ENCODE results near the gene KCNG2.

Gene KCNG2

GRCh38 chr18:79944746-79945117 lies 147.0 kb downstream of the KCNG2 start:
- Histone ChIP-seq H3K36me3 (ENCODE audit: control insufficient read depth, insufficient read depth, low read length) (no peaks in the 10 kb centered on the region), H3K56ac (ENCODE audit: low read length) (no peak overlapping the region), H2BK15ac (replicated peaks; ENCODE audit: low read depth) (no peak overlapping the region), H4K8ac (ENCODE audit: low read depth, low read length) (no peak overlapping the region), H3K18ac (ENCODE audit: low read length) (no peak overlapping the region), H3K27me3 (ENCODE audit: insufficient read depth, low read length, poor library complexity) (no peaks in the 10 kb centered on the region), H3K9ac (ENCODE audit: low read length) (no peak overlapping the region), H3K79me1 (ENCODE audit: low read length) (no peaks in the 10 kb centered on the region), H2BK5ac (ENCODE audit: low read length) (no peak overlapping the region), H3K23ac (ENCODE audit: low read length) (no peak overlapping the region), H3K4me2 (ENCODE audit: low read length) (no peak overlapping the region), H3K79me2 (ENCODE audit: control insufficient read depth, insufficient read depth, low read length) (no peaks in the 10 kb centered on the region), H4K5ac (ENCODE audit: low read length) (no peak overlapping the region), H3K4me1 (ENCODE audit: control insufficient read depth, low read depth, low read length) (no peaks in the 10 kb centered on the region), H2BK120ac (ENCODE audit: low read depth, low read length) (no peak overlapping the region), H3K4me3 (ENCODE audit: low read length) (no peak overlapping the region), H3K4ac (ENCODE audit: low read depth, low read length) (no peak overlapping the region), H2AK5ac (ENCODE audit: low read length) (no peak overlapping the region), H3K27ac (ENCODE audit: low read depth, low read length) (no peak overlapping the region)
- WGBS (ENCODE audit: extremely low coverage, insufficient coverage, low lambda C conversion rate), result no CpG with 5 or more reads among the region's 3 CpGs
- no peak for DNase-seq

- no peak overlapping the region for H4K8ac ChIP-seq (ENCODE audit: low read depth, low read length)
- no peak overlapping the region for H3K23ac ChIP-seq (ENCODE audit: low read length)
- H3K4me1 ChIP-seq (ENCODE audit: control insufficient read depth, low read depth, low read length), result no peaks in the 10 kb centered on the region
- no peaks in the 10 kb centered on the region for H3K79me1 ChIP-seq (ENCODE audit: low read length)
- H3K4me2 ChIP-seq (ENCODE audit: low read length), result no peak overlapping the region
- no peaks in the 10 kb centered on the region for H3K79me2 ChIP-seq (ENCODE audit: control insufficient read depth, insufficient read depth, low read length)
- no peak overlapping the region for H3K9ac ChIP-seq (ENCODE audit: low read length)
- no CpG with 5 or more reads among the region's 17 CpGs for WGBS (ENCODE audit: extremely low coverage, insufficient coverage, low lambda C conversion rate)
- no peak for DNase-seq
- H4K5ac ChIP-seq (ENCODE audit: low read length), result no peak overlapping the region
- H3K56ac ChIP-seq (ENCODE audit: low read length), result no peak overlapping the region
- no peak overlapping the region for H2BK5ac ChIP-seq (ENCODE audit: low read length)
- no peak overlapping the region for H3K4ac ChIP-seq (ENCODE audit: low read depth, low read length)
- H2BK120ac ChIP-seq (ENCODE audit: low read depth, low read length), result no peak overlapping the region
- H3K18ac ChIP-seq (ENCODE audit: low read length), result no peak overlapping the region
- H2AK5ac ChIP-seq (ENCODE audit: low read length), result no peak overlapping the region
- H3K36me3 ChIP-seq (ENCODE audit: control insufficient read depth, insufficient read depth, low read length), result no peaks in the 10 kb centered on the region
- no peak overlapping the region for H3K4me3 ChIP-seq (ENCODE audit: low read length)
- no peaks in the 10 kb centered on the region for H3K27me3 ChIP-seq (ENCODE audit: insufficient read depth, low read length, poor library complexity)
- no peak overlapping the region for H2BK15ac ChIP-seq (replicated peaks; ENCODE audit: low read depth)
- no peak overlapping the region for H3K27ac ChIP-seq (ENCODE audit: low read depth, low read length)
These were observed 147.6 kb downstream of the KCNG2 start for GRCh38 chr18:79945118-79946042.

DNA sequence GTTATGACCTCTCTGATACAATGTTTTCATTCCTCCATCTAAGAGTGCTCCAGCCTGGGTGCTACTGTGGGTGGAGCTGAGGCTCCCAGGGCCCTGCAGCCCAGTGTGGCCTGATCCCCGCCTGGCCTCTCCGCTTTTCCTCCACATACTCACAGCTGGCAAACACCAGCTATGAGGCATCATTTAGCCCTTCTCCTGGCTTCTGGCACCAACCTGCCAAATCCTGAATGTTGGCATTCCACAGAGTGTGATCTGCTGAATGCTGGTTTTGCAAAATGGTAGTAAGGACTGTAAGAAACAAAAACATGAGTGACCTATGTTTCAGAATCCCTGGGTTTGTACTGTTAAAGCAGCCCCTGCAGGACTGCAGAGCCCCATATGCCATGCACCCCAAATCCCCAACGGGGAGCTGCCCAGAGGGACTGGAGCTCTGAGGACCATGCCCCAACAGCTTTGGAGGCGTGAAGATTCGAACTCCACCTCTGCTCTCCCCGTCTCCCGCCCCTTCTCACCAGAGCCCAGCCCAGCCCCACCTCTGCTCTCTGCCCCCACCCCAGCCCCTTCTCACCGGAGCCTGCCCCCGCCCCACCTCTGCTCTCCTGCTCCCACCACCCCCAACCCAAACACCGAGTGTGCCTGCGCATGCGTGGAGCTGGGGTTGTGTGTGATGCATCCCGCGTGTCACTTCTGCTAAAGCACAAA lies 149.5 kb downstream of the KCNG2 start:
- no peaks in the 10 kb centered on the region for H3K79me1 ChIP-seq (ENCODE audit: low read length)
- no peak overlapping the region for H2BK120ac ChIP-seq (ENCODE audit: low read depth, low read length)

GRCh38 chr18:79947881-79948610 lies 150.3 kb downstream of the KCNG2 start:
- Histone ChIP-seq H3K9ac (ENCODE audit: low read length) (no peak overlapping the region), H3K23ac (ENCODE audit: low read length) (no peak overlapping the region), H2BK5ac (ENCODE audit: low read length) (no peak overlapping the region), H2BK120ac (ENCODE audit: low read depth, low read length) (no peak overlapping the region), H4K8ac (ENCODE audit: low read depth, low read length) (no peak overlapping the region), H3K4me3 (ENCODE audit: low read length) (no peak overlapping the region), H3K18ac (ENCODE audit: low read length) (no peak overlapping the region), H2AK5ac (ENCODE audit: low read length) (no peak overlapping the region), H2BK15ac (replicated peaks; ENCODE audit: low read depth) (no peak overlapping the region), H3K79me2 (ENCODE audit: control insufficient read depth, insufficient read depth, low read length) (no peaks in the 10 kb centered on the region), H3K36me3 (ENCODE audit: control insufficient read depth, insufficient read depth, low read length) (no peaks in the 10 kb centered on the region), H3K4me1 (ENCODE audit: control insufficient read depth, low read depth, low read length) (no peaks in the 10 kb centered on the region), H3K27me3 (ENCODE audit: insufficient read depth, low read length, poor library complexity) (peaks cover under 1% of the 10 kb centered on the region), H3K4ac (ENCODE audit: low read depth, low read length) (no peak overlapping the region), H3K79me1 (ENCODE audit: low read length) (no peaks in the 10 kb centered on the region), H3K4me2 (ENCODE audit: low read length) (no peak overlapping the region), H3K27ac (ENCODE audit: low read depth, low read length) (no peak overlapping the region), H3K56ac (ENCODE audit: low read length) (no peak overlapping the region), H4K5ac (ENCODE audit: low read length) (no peak overlapping the region)
- no peak for DNase-seq
- WGBS (ENCODE audit: extremely low coverage, insufficient coverage, low lambda C conversion rate), result no CpG with 5 or more reads among the region's 15 CpGs

More for the DNA sequence above, 149.5 kb downstream of the KCNG2 start:
- H3K56ac ChIP-seq (ENCODE audit: low read length), result no peak overlapping the region
- no peak overlapping the region for H3K27ac ChIP-seq (ENCODE audit: low read depth, low read length)
- DNase-seq, result no peak
- H3K4ac ChIP-seq (ENCODE audit: low read depth, low read length), result no peak overlapping the region
- H3K18ac ChIP-seq (ENCODE audit: low read length), result no peak overlapping the region
- no peak overlapping the region for H3K9ac ChIP-seq (ENCODE audit: low read length)
- no peak overlapping the region for H3K23ac ChIP-seq (ENCODE audit: low read length)
- H3K79me2 ChIP-seq (ENCODE audit: control insufficient read depth, insufficient read depth, low read length), result no peaks in the 10 kb centered on the region
- H2BK15ac ChIP-seq (replicated peaks; ENCODE audit: low read depth), result no peak overlapping the region
- H4K5ac ChIP-seq (ENCODE audit: low read length), result no peak overlapping the region
- WGBS (ENCODE audit: extremely low coverage, insufficient coverage, low lambda C conversion rate), result no CpG with 5 or more reads among the region's 14 CpGs
- H2AK5ac ChIP-seq (ENCODE audit: low read length), result no peak overlapping the region
- H3K27me3 ChIP-seq (ENCODE audit: insufficient read depth, low read length, poor library complexity), result no peaks in the 10 kb centered on the region
- H3K36me3 ChIP-seq (ENCODE audit: control insufficient read depth, insufficient read depth, low read length), result no peaks in the 10 kb centered on the region
- H3K4me1 ChIP-seq (ENCODE audit: control insufficient read depth, low read depth, low read length), result no peaks in the 10 kb centered on the region
- no peak overlapping the region for H2BK5ac ChIP-seq (ENCODE audit: low read length)
- no peak overlapping the region for H4K8ac ChIP-seq (ENCODE audit: low read depth, low read length)
- H3K4me3 ChIP-seq (ENCODE audit: low read length), result no peak overlapping the region
- no peak overlapping the region for H3K4me2 ChIP-seq (ENCODE audit: low read length)

DNA sequence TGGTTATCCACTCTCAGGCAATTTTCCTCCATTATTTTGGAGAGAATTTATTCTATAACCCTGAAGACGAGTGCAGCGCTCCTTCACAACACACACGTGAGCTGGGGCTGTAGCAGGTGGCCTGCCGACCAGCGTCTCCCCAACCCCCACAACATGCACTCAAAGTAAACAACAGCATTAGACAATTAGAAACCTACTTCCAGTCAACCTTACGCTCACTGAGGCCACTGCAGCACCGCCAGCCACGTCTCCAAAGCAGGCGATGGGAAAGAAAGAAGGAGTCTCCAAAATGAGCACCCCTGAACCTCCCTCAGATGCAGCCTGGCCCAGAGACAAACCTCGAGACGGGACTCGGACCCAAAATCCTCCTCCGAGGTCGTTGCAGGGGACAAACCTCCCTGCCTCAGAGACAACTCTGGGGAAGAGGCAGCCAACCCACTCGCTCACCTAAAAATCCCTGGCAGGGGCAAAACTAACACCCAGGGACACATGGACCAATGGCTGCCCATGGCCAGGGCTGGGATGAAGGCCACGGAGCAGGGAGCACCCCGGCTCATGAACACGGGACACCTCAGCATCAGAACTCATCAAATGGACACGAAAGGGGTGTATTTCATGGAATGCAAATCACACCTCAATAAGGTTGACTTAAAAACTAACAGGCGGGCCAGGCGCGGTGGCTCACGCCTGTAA lies 151.1 kb downstream of the KCNG2 start:
- no peak overlapping the region for H3K4me3 ChIP-seq (ENCODE audit: low read length)
- no peaks in the 10 kb centered on the region for H3K4me1 ChIP-seq (ENCODE audit: control insufficient read depth, low read depth, low read length)
- H3K79me2 ChIP-seq (ENCODE audit: control insufficient read depth, insufficient read depth, low read length), result no peaks in the 10 kb centered on the region
- H3K9ac ChIP-seq (ENCODE audit: low read length), result no peak overlapping the region
- H2BK120ac ChIP-seq (ENCODE audit: low read depth, low read length), result no peak overlapping the region
- no peak overlapping the region for H3K27ac ChIP-seq (ENCODE audit: low read depth, low read length)
- no peak overlapping the region for H3K4me2 ChIP-seq (ENCODE audit: low read length)
- H3K4ac ChIP-seq (ENCODE audit: low read depth, low read length), result no peak overlapping the region
- H3K79me1 ChIP-seq (ENCODE audit: low read length), result no peaks in the 10 kb centered on the region
- H3K56ac ChIP-seq (ENCODE audit: low read length), result no peak overlapping the region
- no peak overlapping the region for H2BK15ac ChIP-seq (replicated peaks; ENCODE audit: low read depth)
- H3K18ac ChIP-seq (ENCODE audit: low read length), result no peak overlapping the region
- no peaks in the 10 kb centered on the region for H3K36me3 ChIP-seq (ENCODE audit: control insufficient read depth, insufficient read depth, low read length)
- no peak for DNase-seq
- H2BK5ac ChIP-seq (ENCODE audit: low read length), result no peak overlapping the region
- WGBS (ENCODE audit: extremely low coverage, insufficient coverage, low lambda C conversion rate), result no CpG with 5 or more reads among the region's 23 CpGs
- peaks cover 8% of the 10 kb centered on the region for H3K27me3 ChIP-seq (ENCODE audit: insufficient read depth, low read length, poor library complexity)
- H2AK5ac ChIP-seq (ENCODE audit: low read length), result no peak overlapping the region
- no peak overlapping the region for H4K5ac ChIP-seq (ENCODE audit: low read length)
- no peak overlapping the region for H3K23ac ChIP-seq (ENCODE audit: low read length)
- H4K8ac ChIP-seq (ENCODE audit: low read depth, low read length), result no peak overlapping the region

Data from mesendoderm (in vitro differentiated cells).